ENCODE results near the gene SH2D3A. TPM values are rescaled to one million over a fixed set of nuclear protein-coding genes. Genes with fewer than 3 reads are reported as not detected.

Gene SH2D3A
- total RNA-seq, 1 experiment from 2014 or later: 43.4 TPM

DNA sequence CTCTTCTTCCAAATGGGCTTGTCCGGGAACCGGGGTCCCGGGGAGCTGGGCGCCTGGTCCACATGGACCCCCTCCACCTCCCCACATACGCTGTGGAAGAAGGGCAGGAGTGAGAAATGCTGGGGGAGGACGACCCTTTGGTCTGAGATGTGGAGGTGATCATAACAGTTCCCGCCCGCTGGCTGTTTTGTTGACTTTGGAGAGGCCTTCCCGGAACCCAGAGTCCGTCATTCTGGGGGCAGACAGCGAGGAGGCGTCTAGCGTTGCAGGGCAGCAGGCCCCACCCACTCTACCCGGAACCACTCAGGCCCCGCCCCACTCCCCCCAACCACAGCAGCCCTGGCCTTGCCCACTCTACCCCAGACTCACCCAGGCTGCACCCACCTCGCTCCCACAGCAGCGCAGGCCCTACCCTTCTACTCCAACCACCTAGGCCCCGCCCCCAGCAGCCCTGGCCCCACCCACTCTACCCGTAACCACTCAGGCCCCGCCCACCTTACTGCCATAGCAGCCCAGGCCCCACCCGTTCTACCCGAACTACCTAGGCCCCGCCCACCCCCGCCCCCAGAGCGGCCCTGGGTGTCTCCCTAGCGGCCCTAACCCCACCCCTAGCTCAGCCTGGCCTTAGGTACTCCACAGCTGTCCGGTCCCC, 37.0 kb downstream of the SH2D3A start:
- H3K4me3 ChIP-seq: no peak overlapping the region
- H3K9me3 ChIP-seq (ENCODE audit: insufficient read depth, low read depth): no peaks in the 10 kb centered on the region
- H3K9me2 ChIP-seq (ENCODE audit: insufficient read depth): no peaks in the 10 kb centered on the region
- TF ChIP-seq EZH2 (IDR thresholded peaks at IDR 0.05; ENCODE audit: low read depth): no peak
- TF ChIP-seq, protein P1, sequence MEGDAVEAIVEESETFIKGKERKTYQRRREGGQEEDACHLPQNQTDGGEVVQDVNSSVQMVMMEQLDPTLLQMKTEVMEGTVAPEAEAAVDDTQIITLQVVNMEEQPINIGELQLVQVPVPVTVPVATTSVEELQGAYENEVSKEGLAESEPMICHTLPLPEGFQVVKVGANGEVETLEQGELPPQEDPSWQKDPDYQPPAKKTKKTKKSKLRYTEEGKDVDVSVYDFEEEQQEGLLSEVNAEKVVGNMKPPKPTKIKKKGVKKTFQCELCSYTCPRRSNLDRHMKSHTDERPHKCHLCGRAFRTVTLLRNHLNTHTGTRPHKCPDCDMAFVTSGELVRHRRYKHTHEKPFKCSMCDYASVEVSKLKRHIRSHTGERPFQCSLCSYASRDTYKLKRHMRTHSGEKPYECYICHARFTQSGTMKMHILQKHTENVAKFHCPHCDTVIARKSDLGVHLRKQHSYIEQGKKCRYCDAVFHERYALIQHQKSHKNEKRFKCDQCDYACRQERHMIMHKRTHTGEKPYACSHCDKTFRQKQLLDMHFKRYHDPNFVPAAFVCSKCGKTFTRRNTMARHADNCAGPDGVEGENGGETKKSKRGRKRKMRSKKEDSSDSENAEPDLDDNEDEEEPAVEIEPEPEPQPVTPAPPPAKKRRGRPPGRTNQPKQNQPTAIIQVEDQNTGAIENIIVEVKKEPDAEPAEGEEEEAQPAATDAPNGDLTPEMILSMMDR (conservative IDR thresholded peaks at IDR 0.05): no peak
- ChIA-PET CTCF (no interaction called here), POLR2A (ENCODE audit: unreplicated experiment) (interaction anchor here (0.6 kb wide), 1 partner anchor 253 kb away, joined by 3 read pairs; no protein-coding TSS in a partner anchor)
- H3F3A ChIP-seq (ENCODE audit: insufficient read depth, low read depth): peaks cover 3% of the 10 kb centered on the region; the same call in 1 of the 2 replicates
- no peaks in the 10 kb centered on the region for H3K36me3 ChIP-seq (ENCODE audit: low read depth)
- H3K4me2 ChIP-seq: no peak overlapping the region
- H4K20me1 ChIP-seq (ENCODE audit: insufficient read depth): no peaks in the 10 kb centered on the region
- H3K27me3 ChIP-seq (ENCODE audit: insufficient read depth, low read depth): no peaks in the 10 kb centered on the region
- H3K27ac ChIP-seq: no peak overlapping the region
- no peak overlapping the region for H2AFZ ChIP-seq
- intact Hi-C loops (cut with micrococcal nuclease; ENCODE audit: unreplicated experiment): no loop called here
- no peaks in the 10 kb centered on the region for H3K4me1 ChIP-seq (replicated peaks; ENCODE audit: insufficient read depth)
- DNase-seq: no peak
- H3K79me2 ChIP-seq (ENCODE audit: low read depth): peaks cover 3% of the 10 kb centered on the region; the same call in 1 of the 2 replicates
- no TSS peak for BruUV-seq (replicated peaks)

DNA sequence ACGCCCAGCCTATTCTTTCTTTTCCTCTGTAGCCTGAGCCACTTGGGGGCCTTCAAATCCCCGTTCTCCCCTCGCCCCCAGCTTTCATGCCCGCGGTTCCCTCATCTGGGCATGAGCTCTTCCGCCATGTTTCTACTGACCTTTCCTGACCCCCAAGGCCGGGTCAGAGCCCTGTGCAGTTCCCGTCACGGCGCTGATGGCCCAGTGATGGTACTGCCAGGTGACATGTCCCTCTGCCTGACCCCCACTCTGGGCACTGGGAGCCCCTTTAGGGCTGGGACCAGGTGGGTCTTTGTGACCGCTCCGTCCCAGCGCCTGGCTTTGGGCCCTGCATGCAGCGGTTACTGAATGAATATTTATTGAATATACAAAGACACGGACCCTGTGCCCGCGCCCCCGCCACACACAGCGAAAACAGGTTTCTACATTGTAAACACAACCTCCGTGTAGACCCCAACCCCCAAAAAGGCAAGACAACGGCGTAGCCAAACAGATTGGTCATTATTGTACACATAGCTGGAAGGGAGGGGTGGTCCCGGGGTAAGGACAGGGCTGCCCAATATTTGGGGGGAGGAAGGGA, 37.6 kb downstream of the SH2D3A start:
- TF ChIP-seq EZH2 (IDR thresholded peaks at IDR 0.05; ENCODE audit: low read depth): no peak
- TF ChIP-seq, protein P1 (conservative IDR thresholded peaks at IDR 0.05): no peak
- H3K4me2 ChIP-seq: no peak overlapping the region

GRCh38 chr19:6728346-6728745, 38.9 kb downstream of the SH2D3A start:
- H2AFZ ChIP-seq: no peak overlapping the region
- H3K79me2 ChIP-seq (ENCODE audit: low read depth): no peaks in the 10 kb centered on the region
- H3K36me3 ChIP-seq (ENCODE audit: low read depth): no peaks in the 10 kb centered on the region
- no peaks in the 10 kb centered on the region for H3K27me3 ChIP-seq (ENCODE audit: insufficient read depth, low read depth)
- no peak for DNase-seq
- no peaks in the 10 kb centered on the region for H3K9me2 ChIP-seq (ENCODE audit: insufficient read depth)
- no peak overlapping the region for H3K27ac ChIP-seq
- CTCF ChIA-PET: no interaction called here
- POLR2A ChIA-PET (ENCODE audit: unreplicated experiment): no interaction called here
- no peaks in the 10 kb centered on the region for H4K20me1 ChIP-seq (ENCODE audit: insufficient read depth)
- no TSS peak for BruUV-seq (replicated peaks)
- H3K4me3 ChIP-seq: no peak overlapping the region
- no peak overlapping the region for H3K4me2 ChIP-seq
- no peaks in the 10 kb centered on the region for H3K9me3 ChIP-seq (ENCODE audit: insufficient read depth, low read depth)
- TF ChIP-seq, protein P1 (conservative IDR thresholded peaks at IDR 0.05): no peak
- TF ChIP-seq EZH2 (IDR thresholded peaks at IDR 0.05; ENCODE audit: low read depth): no peak
- peaks cover 6% of the 10 kb centered on the region; the same call in 1 of the 2 replicates for H3F3A ChIP-seq (ENCODE audit: insufficient read depth, low read depth)
- intact Hi-C loops (cut with micrococcal nuclease; ENCODE audit: unreplicated experiment): no loop called here
- H3K4me1 ChIP-seq (replicated peaks; ENCODE audit: insufficient read depth): peaks cover 5% of the 10 kb centered on the region

More for the DNA sequence above, 37.6 kb downstream of the SH2D3A start:
- Histone ChIP-seq H3K4me1 (replicated peaks; ENCODE audit: insufficient read depth) (no peaks in the 10 kb centered on the region), H3K79me2 (ENCODE audit: low read depth) (no peaks in the 10 kb centered on the region), H3F3A (ENCODE audit: insufficient read depth, low read depth) (no peaks in the 10 kb centered on the region), H3K9me2 (ENCODE audit: insufficient read depth) (no peaks in the 10 kb centered on the region), H3K36me3 (ENCODE audit: low read depth) (no peaks in the 10 kb centered on the region), H3K4me3 (no peak overlapping the region), H3K27me3 (ENCODE audit: insufficient read depth, low read depth) (no peaks in the 10 kb centered on the region), H4K20me1 (ENCODE audit: insufficient read depth) (no peaks in the 10 kb centered on the region), H3K9me3 (ENCODE audit: insufficient read depth, low read depth) (no peaks in the 10 kb centered on the region), H2AFZ (no peak overlapping the region), H3K27ac (no peak overlapping the region)
- BruUV-seq (replicated peaks): no TSS peak
- POLR2A ChIA-PET (ENCODE audit: unreplicated experiment): no interaction called here
- no peak for DNase-seq
- intact Hi-C loops (cut with micrococcal nuclease; ENCODE audit: unreplicated experiment): no loop called here
- CTCF ChIA-PET: no interaction called here

All from PC-9 (cell line).